Measurements from ENCODE around the gene TBC1D22A. TPM values are rescaled to one million over a fixed set of nuclear protein-coding genes. Genes with fewer than 3 reads are reported as not detected.

TBC1D22A gene
- total RNA-seq, 2 donors from 2014 or later, result 11.5 to 15.4 TPM

DNA sequence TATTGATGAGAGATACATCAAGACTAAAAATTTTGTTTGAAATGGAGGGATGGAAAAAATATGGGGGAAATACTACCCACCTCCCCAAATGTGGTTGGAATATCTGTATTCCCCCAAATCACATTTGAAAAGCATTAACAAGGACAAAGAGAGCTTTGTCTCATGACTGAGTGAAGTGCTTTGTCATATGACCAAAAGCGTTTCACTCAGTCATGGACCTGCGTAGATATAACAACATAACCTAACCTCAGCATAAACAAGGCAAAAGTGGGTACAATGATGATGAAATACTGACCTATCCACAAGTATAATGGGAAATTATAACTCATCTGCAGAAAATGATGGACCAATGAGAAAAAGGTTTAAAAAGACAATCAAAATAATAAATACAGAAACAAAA lies 418.3 kb downstream of the TBC1D22A start:
- peaks cover 0 to 12% of the 10 kb centered on the region in 2 donors for H3K9me3 ChIP-seq
- no peaks in the 10 kb centered on the region for H3K27me3 ChIP-seq
- no peak overlapping the region for H3K27ac ChIP-seq
- no peak for TF ChIP-seq CTCF (IDR thresholded peaks at IDR 0.05)
- H3K4me1 ChIP-seq, result peaks cover 0 to under 1% of the 10 kb centered on the region in 2 donors
- H3K36me3 ChIP-seq, result no peaks in the 10 kb centered on the region
- no peak for DNase-seq (ENCODE audit: low spot score)
- H3K4me3 ChIP-seq, result no peak overlapping the region

- no peak for TF ChIP-seq CTCF (IDR thresholded peaks at IDR 0.05)
- no peaks in the 10 kb centered on the region for H3K4me1 ChIP-seq
- no peak for DNase-seq (ENCODE audit: low spot score)
- no peak overlapping the region for H3K27ac ChIP-seq
- H3K9me3 ChIP-seq, result peaks cover 0 to 21% of the 10 kb centered on the region in 2 donors
- H3K36me3 ChIP-seq, result no peaks in the 10 kb centered on the region
- no peaks in the 10 kb centered on the region for H3K27me3 ChIP-seq
- no peak overlapping the region for H3K4me3 ChIP-seq
Measured at GRCh38 chr22:47187176-47187957, 424.9 kb downstream of the TBC1D22A start.

GRCh38 chr22:47188261-47189055 lies 426.0 kb downstream of the TBC1D22A start:
- Histone ChIP-seq H3K4me3 (no peak overlapping the region), H3K36me3 (no peaks in the 10 kb centered on the region), H3K27me3 (no peaks in the 10 kb centered on the region), H3K27ac (no peak overlapping the region), H3K9me3 (peaks cover 0 to 21% of the 10 kb centered on the region in 2 donors), H3K4me1 (no peaks in the 10 kb centered on the region)
- no peak for DNase-seq (ENCODE audit: low spot score)
- TF ChIP-seq CTCF (IDR thresholded peaks at IDR 0.05), result no peak

DNA sequence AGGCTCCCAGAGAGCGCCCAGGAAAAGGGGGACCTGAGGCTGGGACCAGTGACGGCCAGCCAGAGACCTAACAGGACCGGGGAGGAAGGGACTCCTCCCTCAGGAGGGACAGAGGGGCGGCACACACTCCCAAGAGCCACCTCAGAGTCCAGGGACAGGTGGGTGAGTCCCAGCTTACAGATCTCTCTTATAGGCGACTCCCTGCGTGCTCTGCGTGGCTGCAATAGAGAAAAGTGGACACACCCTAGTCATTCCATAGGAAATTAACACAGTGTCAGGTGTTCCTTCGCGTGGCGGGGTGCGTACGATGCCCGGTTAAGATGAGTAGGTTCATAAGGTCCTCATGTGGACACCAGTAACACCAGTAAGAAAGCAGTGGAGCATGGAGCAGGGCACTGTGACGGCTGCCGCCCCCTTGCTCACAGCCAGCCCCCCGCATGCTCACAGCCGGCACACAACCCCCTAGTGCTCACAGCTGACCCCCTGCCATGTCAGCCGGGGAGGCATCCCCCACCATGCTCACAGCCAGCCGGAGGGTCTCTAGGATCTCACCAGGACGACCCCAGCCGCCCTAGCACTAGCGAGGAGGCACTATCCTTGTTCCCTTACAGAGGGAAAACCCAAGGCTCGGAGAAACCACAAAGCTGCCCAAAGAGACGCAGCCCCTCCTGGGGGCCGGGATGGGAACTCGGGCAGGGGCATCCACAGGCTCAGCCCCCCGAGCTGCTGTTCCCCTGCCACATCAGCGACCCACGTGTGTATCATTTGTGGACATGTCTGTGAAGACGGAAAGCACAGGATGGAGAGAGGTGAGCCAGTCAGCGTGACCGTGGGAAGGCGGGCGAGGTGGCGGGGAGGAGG lies 426.8 kb downstream of the TBC1D22A start:
- Histone ChIP-seq H3K27me3 (no peaks in the 10 kb centered on the region), H3K9me3 (peaks cover 0 to 21% of the 10 kb centered on the region in 2 donors), H3K4me3 (no peak overlapping the region), H3K27ac (no peak overlapping the region), H3K4me1 (no peaks in the 10 kb centered on the region), H3K36me3 (no peaks in the 10 kb centered on the region)
- no peak for DNase-seq (ENCODE audit: low spot score)
- no peak for TF ChIP-seq CTCF (IDR thresholded peaks at IDR 0.05)

DNA sequence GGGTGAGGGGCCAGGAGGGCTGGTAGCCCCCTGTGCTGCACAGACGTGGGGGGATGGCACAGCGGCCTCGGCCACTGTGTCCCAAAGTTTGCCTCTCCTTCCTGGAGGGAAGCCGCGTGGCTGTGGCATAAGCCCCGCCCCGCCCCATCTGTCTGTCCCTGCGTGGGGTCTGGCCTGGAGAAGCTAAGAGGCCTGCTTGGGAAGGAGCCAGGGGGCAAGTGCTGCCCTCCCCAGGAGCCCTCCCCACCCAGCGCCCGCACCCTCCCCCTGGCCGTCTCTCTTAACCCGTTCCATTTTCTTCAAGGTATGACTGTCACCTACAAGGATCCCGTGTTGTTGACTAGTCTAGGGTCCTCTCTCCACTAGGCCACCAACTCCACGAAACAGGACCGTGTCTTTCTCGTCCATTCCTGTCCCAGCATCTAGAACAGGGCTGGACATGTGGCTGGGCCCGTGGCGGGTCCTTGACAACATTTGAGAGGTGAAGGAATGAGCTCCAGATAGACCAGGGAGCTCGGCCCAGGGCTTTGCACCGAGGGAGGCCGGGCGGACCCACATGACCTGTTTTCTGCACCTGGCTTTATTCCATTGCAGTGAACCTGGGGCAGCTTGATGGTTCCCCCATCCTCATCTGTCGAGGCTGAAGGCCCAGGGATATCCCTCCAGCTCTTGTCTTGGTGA lies 428.0 kb downstream of the TBC1D22A start:
- Histone ChIP-seq H3K27ac (no peak overlapping the region), H3K27me3 (no peaks in the 10 kb centered on the region), H3K4me1 (no peaks in the 10 kb centered on the region), H3K4me3 (no peak overlapping the region), H3K36me3 (no peaks in the 10 kb centered on the region), H3K9me3 (peaks cover 0 to 13% of the 10 kb centered on the region in 2 donors)
- no peak for DNase-seq (ENCODE audit: low spot score)
- TF ChIP-seq CTCF (IDR thresholded peaks at IDR 0.05), result no peak

Data from right atrium auricular region (tissue), 2 donors.